Measurements from ENCODE around the gene DNAH2. TPM values are rescaled to one million over a fixed set of nuclear protein-coding genes. Genes with fewer than 3 reads are reported as not detected.

The DNAH2 gene
- total and polyA plus RNA-seq, 2 of the 13 experiments (the other 11 are each of a cell fraction or from before 2014, with no cell fraction given), result not detected

- TF ChIP-seq ZNF530 (CRISPR knock-in tag; IDR thresholded peaks at IDR 0.05; ENCODE audit: low read depth) (no peak), REPIN1 (CRISPR knock-in tag; IDR thresholded peaks at IDR 0.05; ENCODE audit: borderline replicate concordance, low read depth) (no peak), MEF2D (CRISPR knock-in tag; IDR thresholded peaks at IDR 0.05) (no peak)
- 44% methylated on average over 10 of the region's 10 CpGs for WGBS (ENCODE audit: low lambda C conversion rate)
- intact Hi-C loops (cut with micrococcal nuclease; ENCODE audit: unreplicated experiment), result loop anchor here (5.0 kb wide), 2 partner anchors 80 to 250 kb away; no protein-coding TSS in a partner anchor
- ChIA-PET POLR2A (no interaction called here), CTCF (ENCODE audit: low intra/inter-chr PET ratio, low total read pairs) (interaction anchor here (0.8 to 1.2 kb wide), 2 partner anchors 154 to 170 kb away, joined by 3 read pairs; no protein-coding TSS in a partner anchor)
- Histone ChIP-seq H2AFZ (ENCODE audit: low read length) (no peak overlapping the region), H4K20me1 (ENCODE audit: insufficient read depth, low read length) (no peaks in the 10 kb centered on the region), H3K36me3 (replicated peaks in 1 of 2; ENCODE audit: control insufficient read depth in 1 of 2, insufficient read depth in 2 of 2, low read length in 2 of 2) (no peaks in the 10 kb centered on the region), H3K4me2 (ENCODE audit: low read depth, low read length) (no peak overlapping the region), H3K27ac (ENCODE audit: extremely low read length, insufficient read depth, low read length) (no peak overlapping the region), H3K79me2 (ENCODE audit: insufficient read depth, low read length) (no peaks in the 10 kb centered on the region), H3K4me3 (replicated peaks in 1 of 3; ENCODE audit: insufficient read depth in 1 of 3, low read depth in 2 of 3, low read length in 3 of 3) (no peak overlapping the region), H3K4me1 (ENCODE audit: insufficient read depth, low read length) (peaks cover 32% of the 10 kb centered on the region), H3K9me3 (ENCODE audit: low read length) (no peaks in the 10 kb centered on the region), H3K27me3 (ENCODE audit: control insufficient read depth in 1 of 2, insufficient read depth in 2 of 2, low read length in 2 of 2) (peaks cover 3 to 41% of the 10 kb centered on the region in 2 experiments), H3K9ac (ENCODE audit: insufficient read depth, low read depth, low read length) (no peak overlapping the region)
- BruUV-seq (replicated peaks), result no TSS peak
- DNase-seq (ENCODE audit: low spot score), result no peak
- in situ Hi-C loops (cut with HindIII; ENCODE audit: extremely low pct_ligation_motif_present, low pct_unique_long_range_greater_than_20kb), result no loop called here
- FAIRE-seq, result no peak
- no peak for ATAC-seq
These were observed 25.2 kb downstream of the DNAH2 start for GRCh38 chr17:7742729-7743128.

GRCh38 chr17:7744416-7744815 is 26.9 kb downstream of the DNAH2 start:
- BruUV-seq (replicated peaks), result no TSS peak
- CTCF ChIA-PET (ENCODE audit: low intra/inter-chr PET ratio, low total read pairs), result interaction anchor here (0.6 to 1.4 kb wide), 5 partner anchors 8 to 394 kb away, joined by 3 to 15 read pairs (median 3); no protein-coding TSS in a partner anchor
- H3K9me3 ChIP-seq (ENCODE audit: low read length), result no peaks in the 10 kb centered on the region
- no peak overlapping the region for H3K9ac ChIP-seq (ENCODE audit: insufficient read depth, low read depth, low read length)
- no peak overlapping the region for H3K4me2 ChIP-seq (ENCODE audit: low read depth, low read length)
- DNase-seq (ENCODE audit: low spot score) (no peak), ATAC-seq (no peak), FAIRE-seq (no peak)
- no peak overlapping the region for H2AFZ ChIP-seq (ENCODE audit: low read length)
- H4K20me1 ChIP-seq (ENCODE audit: insufficient read depth, low read length), result no peaks in the 10 kb centered on the region
- H3K79me2 ChIP-seq (ENCODE audit: insufficient read depth, low read length), result no peaks in the 10 kb centered on the region
- in situ Hi-C loops (cut with HindIII; ENCODE audit: extremely low pct_ligation_motif_present, low pct_unique_long_range_greater_than_20kb) (no loop called here), intact Hi-C loops (cut with micrococcal nuclease; ENCODE audit: unreplicated experiment) (loop anchor here (5.0 kb wide), 2 partner anchors 78 to 248 kb away; no protein-coding TSS in a partner anchor)
- WGBS (ENCODE audit: low lambda C conversion rate), result 39% methylated on average over 7 of the region's 8 CpGs
- H3K27me3 ChIP-seq (ENCODE audit: control insufficient read depth in 1 of 2, insufficient read depth in 2 of 2, low read length in 2 of 2), result peaks cover 1 to 29% of the 10 kb centered on the region in 2 experiments; a peak in 4 of 5 replicates
- H3K4me1 ChIP-seq (ENCODE audit: insufficient read depth, low read length), result peaks cover 37% of the 10 kb centered on the region
- H3K27ac ChIP-seq (ENCODE audit: extremely low read length, insufficient read depth, low read length), result no peak overlapping the region
- POLR2A ChIA-PET, result interaction anchor here (0.7 kb wide), 1 partner anchor 312 kb away, joined by 3 read pairs; no protein-coding TSS in a partner anchor
- no peaks in the 10 kb centered on the region for H3K36me3 ChIP-seq (replicated peaks in 1 of 2; ENCODE audit: control insufficient read depth in 1 of 2, insufficient read depth in 2 of 2, low read length in 2 of 2)
- no peak overlapping the region for H3K4me3 ChIP-seq (replicated peaks in 1 of 3; ENCODE audit: insufficient read depth in 1 of 3, low read depth in 2 of 3, low read length in 3 of 3)
- TF ChIP-seq, protein P1, sequence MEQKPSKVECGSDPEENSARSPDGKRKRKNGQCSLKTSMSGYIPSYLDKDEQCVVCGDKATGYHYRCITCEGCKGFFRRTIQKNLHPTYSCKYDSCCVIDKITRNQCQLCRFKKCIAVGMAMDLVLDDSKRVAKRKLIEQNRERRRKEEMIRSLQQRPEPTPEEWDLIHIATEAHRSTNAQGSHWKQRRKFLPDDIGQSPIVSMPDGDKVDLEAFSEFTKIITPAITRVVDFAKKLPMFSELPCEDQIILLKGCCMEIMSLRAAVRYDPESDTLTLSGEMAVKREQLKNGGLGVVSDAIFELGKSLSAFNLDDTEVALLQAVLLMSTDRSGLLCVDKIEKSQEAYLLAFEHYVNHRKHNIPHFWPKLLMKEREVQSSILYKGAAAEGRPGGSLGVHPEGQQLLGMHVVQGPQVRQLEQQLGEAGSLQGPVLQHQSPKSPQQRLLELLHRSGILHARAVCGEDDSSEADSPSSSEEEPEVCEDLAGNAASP (CRISPR knock-in tag; IDR thresholded peaks at IDR 0.05; ENCODE audit: borderline replicate concordance), result no peak
- no peak for TF ChIP-seq ZNF589 (CRISPR knock-in tag; conservative IDR thresholded peaks at IDR 0.05)
- no peak for TF ChIP-seq KLF12 (CRISPR knock-in tag; IDR thresholded peaks at IDR 0.05; ENCODE audit: borderline replicate concordance)
- no peak for TF ChIP-seq PHF20 (CRISPR knock-in tag; IDR thresholded peaks at IDR 0.05)
- TF ChIP-seq LBX2 (CRISPR knock-in tag; IDR thresholded peaks at IDR 0.05; ENCODE audit: borderline replicate concordance), result no peak
- TF ChIP-seq ZNF883 (CRISPR knock-in tag; IDR thresholded peaks at IDR 0.05; ENCODE audit: not compliant biosample characterization), result no peak
- TF ChIP-seq MED8 (CRISPR knock-in tag; IDR thresholded peaks at IDR 0.05; ENCODE audit: insufficient replicate concordance), result no peak
- no peak for TF ChIP-seq CREBL2 (CRISPR knock-in tag; IDR thresholded peaks at IDR 0.05; ENCODE audit: borderline replicate concordance)
- no peak for TF ChIP-seq HOXD1 (CRISPR knock-in tag; IDR thresholded peaks at IDR 0.05)
- no peak for TF ChIP-seq HNRNPK (IDR thresholded peaks at IDR 0.05; ENCODE audit: low read depth, low read length, poor library complexity, severe bottlenecking)
- no peak for TF ChIP-seq TBX3 (IDR thresholded peaks at IDR 0.05; ENCODE audit: borderline replicate concordance)
- no peak for TF ChIP-seq BRF2 (CRISPR knock-in tag; IDR thresholded peaks at IDR 0.05)
